ENCODE results near the gene MRPL12. TPM values are rescaled to one million over a fixed set of nuclear protein-coding genes. Genes with fewer than 3 reads are reported as not detected.

The MRPL12 gene
- total RNA-seq (ENCODE audit: unreplicated experiment), result 58.5 TPM
- long read RNA-seq, transcript MRPL12-201 (5 exons, 1,028 nt), result major isoform, 37 of 37 reads
- long read RNA-seq, partial matches to known transcripts, result 0 of 37 reads
- long read RNA-seq, other reads (novel, unspliced or antisense), result 0 of 37 reads

DNA sequence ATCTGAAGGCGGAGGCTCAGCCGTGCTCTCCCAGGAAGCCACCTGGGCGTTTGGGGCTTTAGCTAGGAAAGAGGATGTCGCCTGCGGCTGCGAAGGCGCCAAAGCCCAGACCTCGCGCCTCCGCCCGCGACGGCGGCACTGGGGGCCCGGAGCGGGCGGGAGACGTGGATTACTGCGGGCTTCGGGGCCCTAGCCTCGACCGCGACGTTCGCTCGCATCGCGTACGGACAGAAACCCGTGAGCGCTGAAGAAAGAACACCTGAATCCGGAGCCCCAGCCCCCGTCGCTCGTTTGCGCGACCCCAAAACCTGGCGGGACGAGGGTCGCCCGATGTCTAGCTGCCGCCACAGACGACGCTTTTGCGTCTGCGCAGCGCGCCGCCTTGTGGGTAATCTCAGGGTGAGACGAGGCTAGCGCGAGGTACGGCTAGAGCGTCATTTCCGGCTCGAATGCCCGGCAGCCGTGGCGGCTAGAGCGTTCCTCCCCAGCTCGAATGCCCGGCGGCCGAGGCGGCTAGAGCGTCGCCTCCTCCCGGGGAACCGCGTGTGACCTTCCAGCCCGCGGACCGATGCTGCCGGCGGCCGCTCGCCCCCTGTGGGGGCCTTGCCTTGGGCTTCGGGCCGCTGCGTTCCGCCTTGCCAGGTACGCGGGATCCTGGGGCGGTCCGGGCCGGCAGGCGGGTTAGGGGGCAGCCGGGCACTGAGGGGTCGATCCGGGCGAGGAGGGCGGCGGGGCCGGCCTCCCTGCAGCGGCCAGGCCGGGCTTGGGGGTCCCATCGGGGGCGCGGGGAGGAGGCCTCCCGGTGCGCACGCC, at the start of gene MRPL12:
Gene MRPL12, plus strand, starts transcription at position 434 of the 813 bp plus-strand sequence. Its CDS starts 135 bp downstream, at position 569.
- peaks cover 11% of the 10 kb centered on the region for H3K4me1 Mint-ChIP-seq (ENCODE audit: unreplicated experiment)
- peak; percentile 91 for DNase-seq (ENCODE audit: low spot score)
- peak within 1 kb of the TSS; percentile 94 for H3K4me3 Mint-ChIP-seq (ENCODE audit: unreplicated experiment)
- peaks cover 11% of the 10 kb centered on the region for H3K27me3 Mint-ChIP-seq (ENCODE audit: unreplicated experiment)
- H3K36me3 Mint-ChIP-seq (ENCODE audit: low read depth, unreplicated experiment), result peaks cover 26% of the 10 kb centered on the region
- TF ChIP-seq, protein P1, sequence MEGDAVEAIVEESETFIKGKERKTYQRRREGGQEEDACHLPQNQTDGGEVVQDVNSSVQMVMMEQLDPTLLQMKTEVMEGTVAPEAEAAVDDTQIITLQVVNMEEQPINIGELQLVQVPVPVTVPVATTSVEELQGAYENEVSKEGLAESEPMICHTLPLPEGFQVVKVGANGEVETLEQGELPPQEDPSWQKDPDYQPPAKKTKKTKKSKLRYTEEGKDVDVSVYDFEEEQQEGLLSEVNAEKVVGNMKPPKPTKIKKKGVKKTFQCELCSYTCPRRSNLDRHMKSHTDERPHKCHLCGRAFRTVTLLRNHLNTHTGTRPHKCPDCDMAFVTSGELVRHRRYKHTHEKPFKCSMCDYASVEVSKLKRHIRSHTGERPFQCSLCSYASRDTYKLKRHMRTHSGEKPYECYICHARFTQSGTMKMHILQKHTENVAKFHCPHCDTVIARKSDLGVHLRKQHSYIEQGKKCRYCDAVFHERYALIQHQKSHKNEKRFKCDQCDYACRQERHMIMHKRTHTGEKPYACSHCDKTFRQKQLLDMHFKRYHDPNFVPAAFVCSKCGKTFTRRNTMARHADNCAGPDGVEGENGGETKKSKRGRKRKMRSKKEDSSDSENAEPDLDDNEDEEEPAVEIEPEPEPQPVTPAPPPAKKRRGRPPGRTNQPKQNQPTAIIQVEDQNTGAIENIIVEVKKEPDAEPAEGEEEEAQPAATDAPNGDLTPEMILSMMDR (IDR thresholded peaks at IDR 0.05; ENCODE audit: unreplicated experiment), result no peak
- peak within 1 kb of the TSS; percentile 86 for H3K27ac Mint-ChIP-seq (ENCODE audit: unreplicated experiment)
- no peaks in the 10 kb centered on the region for H3K9me3 Mint-ChIP-seq (ENCODE audit: unreplicated experiment)

- Mint-ChIP-seq H3K36me3 (ENCODE audit: low read depth, unreplicated experiment) (no peaks in the 10 kb centered on the region), H3K27ac (ENCODE audit: unreplicated experiment) (no peak overlapping the region), H3K4me1 (ENCODE audit: unreplicated experiment) (peaks cover 10% of the 10 kb centered on the region), H3K27me3 (ENCODE audit: unreplicated experiment) (peaks cover 12% of the 10 kb centered on the region), H3K9me3 (ENCODE audit: unreplicated experiment) (no peaks in the 10 kb centered on the region), H3K4me3 (ENCODE audit: unreplicated experiment) (no peak overlapping the region)
- TF ChIP-seq, protein P1 (IDR thresholded peaks at IDR 0.05; ENCODE audit: unreplicated experiment), result no peak
- no peak for DNase-seq (ENCODE audit: low spot score)
Observed at GRCh38 chr17:81655378-81656117, 47.6 kb upstream of the MRPL12 start.

- Mint-ChIP-seq H3K4me1 (ENCODE audit: unreplicated experiment) (peaks cover 10% of the 10 kb centered on the region), H3K27me3 (ENCODE audit: unreplicated experiment) (peaks cover 12% of the 10 kb centered on the region), H3K9me3 (ENCODE audit: unreplicated experiment) (no peaks in the 10 kb centered on the region), H3K4me3 (ENCODE audit: unreplicated experiment) (no peak within 1 kb of the TSS), H3K36me3 (ENCODE audit: low read depth, unreplicated experiment) (no peaks in the 10 kb centered on the region), H3K27ac (ENCODE audit: unreplicated experiment) (no peak within 1 kb of the TSS)
- TF ChIP-seq, protein P1 (IDR thresholded peaks at IDR 0.05; ENCODE audit: unreplicated experiment), result no peak
- DNase-seq (ENCODE audit: low spot score), result no peak
Observed at GRCh38 chr17:81656118-81656743, 46.9 kb upstream of the MRPL12 start, which contains the start of gene PDE6G. PDE6G (minus strand) TSS chr17:81656542; CDS start chr17:81653305, 3,237 bp downstream.

- Mint-ChIP-seq H3K9me3 (ENCODE audit: unreplicated experiment) (no peaks in the 10 kb centered on the region), H3K27me3 (ENCODE audit: unreplicated experiment) (peaks cover 12% of the 10 kb centered on the region), H3K27ac (ENCODE audit: unreplicated experiment) (no peak overlapping the region), H3K4me1 (ENCODE audit: unreplicated experiment) (peaks cover 8% of the 10 kb centered on the region), H3K36me3 (ENCODE audit: low read depth, unreplicated experiment) (no peaks in the 10 kb centered on the region), H3K4me3 (ENCODE audit: unreplicated experiment) (no peak overlapping the region)
- no peak for DNase-seq (ENCODE audit: low spot score)
- TF ChIP-seq, protein P1 (IDR thresholded peaks at IDR 0.05; ENCODE audit: unreplicated experiment), result no peak
Observed at GRCh38 chr17:81656835-81657234, 46.3 kb upstream of the MRPL12 start.

Data from endothelial cell (in vitro differentiated cells).